SU-DHL-6 (cell line): ENCODE data around the gene UGT1A6.

Experiments
- H2AFZ ChIP-seq: fragments of 200-600 bp; sonication (generic); 2 replicates; pipeline ENCODE4 v1.6.1; 2014; ENCODE audit warnings: low read depth, mild to moderate bottlenecking, moderate library complexity, mixed read lengths, antibody characterized with exemption, low read length; ENCODE audit not compliant: severe bottlenecking
- H3F3A ChIP-seq: fragments of 200-600 bp; shearing (Covaris generic); 2 replicates; pipeline ENCODE4 v1.6.0; 2016; ENCODE audit warnings: antibody characterized with exemption, mild to moderate bottlenecking; ENCODE audit not compliant: insufficient read depth
- H3K27ac ChIP-seq: fragments of 200-600 bp; sonication (generic); 2 replicates; pipeline ENCODE4 v1.5.1; 2016; ENCODE audit warnings: low read depth, mild to moderate bottlenecking, low read length, moderate library complexity, mixed read lengths
- H3K27me3 ChIP-seq: fragments of 200-600 bp; sonication (generic), shearing (Covaris generic); 2 replicates; pipeline ENCODE4 v1.6.0; 2014; ENCODE audit warnings: mild to moderate bottlenecking, low read length
- H3K36me3 ChIP-seq: fragments of 200-600 bp; sonication (generic); 2 replicates; pipeline ENCODE4 v1.6.1; 2014; ENCODE audit warnings: mild to moderate bottlenecking, low read length, mixed read lengths
- H3K4me2 ChIP-seq: fragments of 300-600, 200-600 bp; shearing (Covaris generic), sonication (generic); 2 replicates; pipeline ENCODE4 v1.6.0; 2014; ENCODE audit warnings: low read length, low read depth, mild to moderate bottlenecking; ENCODE audit not compliant: poor library complexity, severe bottlenecking
- H3K4me3 ChIP-seq: fragments of 200-600 bp; sonication (generic); 2 replicates; pipeline ENCODE4 v1.5.1; 2014; ENCODE audit warnings: antibody characterized with exemption, low read length, mild to moderate bottlenecking, mixed read lengths; ENCODE audit not compliant: insufficient read depth, poor library complexity, severe bottlenecking
- H3K79me2 ChIP-seq: fragments of 200-600 bp; sonication (generic); 2 replicates; pipeline ENCODE4 v1.6.1; 2014; ENCODE audit warnings: mild to moderate bottlenecking, low read length, moderate library complexity; ENCODE audit not compliant: insufficient read depth
- H3K9ac ChIP-seq: fragments of 200-600 bp; sonication (generic); 2 replicates; pipeline ENCODE4 v1.7.0; 2014; ENCODE audit warnings: mild to moderate bottlenecking, low read length
- H3K9me2 ChIP-seq: fragments of 200-600 bp; sonication (generic); replicated peaks from 2 replicates; pipeline ENCODE4 v1.6.1; 2014; ENCODE audit warnings: low read length; ENCODE audit not compliant: insufficient read depth
- H3K9me3 ChIP-seq: fragments of 200-600 bp; sonication (generic); 2 replicates; pipeline ENCODE4 v1.6.1; 2014; ENCODE audit warnings: low read length, mixed read lengths; ENCODE audit not compliant: insufficient read depth
- H4K20me1 ChIP-seq: fragments of 200-600 bp; sonication (generic); 2 replicates; pipeline ENCODE4 v1.6.1; 2014; ENCODE audit warnings: low read depth, mild to moderate bottlenecking, antibody characterized with exemption, low read length, moderate library complexity, mixed read lengths
- CTCF ChIP-seq: fragments of 200-600 bp; sonication (generic); IDR thresholded peaks from one replicate; pipeline ENCODE4 v1.5.1; 2017; ENCODE audit warnings: antibody characterized with exemption, mild to moderate bottlenecking, low read length, moderate library complexity; ENCODE audit not compliant: insufficient read depth, poor library complexity, severe bottlenecking
- EZH2phosphoT487 ChIP-seq: fragments of 200-600 bp; sonication (generic), shearing (Covaris generic); conservative IDR thresholded peaks from 2 replicates; pipeline ENCODE4 v1.6.1; 2018; ENCODE audit warnings: mild to moderate bottlenecking, antibody characterized with exemption, low read length, moderate library complexity, mixed read lengths

The UGT1A6 gene

GRCh38 chr2:233799716-233800115 lies 107.0 kb downstream of the UGT1A6 start:
- Histone ChIP-seq H3F3A (no peaks in the 10 kb centered on the region), H3K4me2 (no peak overlapping the region), H3K36me3 (no peaks in the 10 kb centered on the region)

GRCh38 chr2:233800208-233800607 lies 107.5 kb downstream of the UGT1A6 start:
- H3K4me2 ChIP-seq, result no peak overlapping the region
- no peak overlapping the region for H3K9ac ChIP-seq
- no peaks in the 10 kb centered on the region for H3K9me3 ChIP-seq
- no peak for TF ChIP-seq EZH2phosphoT487
- no peak for TF ChIP-seq CTCF
- no peaks in the 10 kb centered on the region for H3K27me3 ChIP-seq
- H3K4me3 ChIP-seq, result no peak overlapping the region
- H3F3A ChIP-seq, result no peaks in the 10 kb centered on the region
- no peaks in the 10 kb centered on the region for H3K36me3 ChIP-seq
- no peak overlapping the region for H2AFZ ChIP-seq
- no peaks in the 10 kb centered on the region for H3K79me2 ChIP-seq
- no peaks in the 10 kb centered on the region for H3K9me2 ChIP-seq
- no peak overlapping the region for H3K27ac ChIP-seq
- no peaks in the 10 kb centered on the region for H4K20me1 ChIP-seq

More at GRCh38 chr2:233799716-233800115, 107.0 kb downstream of the UGT1A6 start:
- TF ChIP-seq CTCF (no peak), EZH2phosphoT487 (no peak)
- H3K9me3 ChIP-seq, result no peaks in the 10 kb centered on the region
- H4K20me1 ChIP-seq, result no peaks in the 10 kb centered on the region
- no peak overlapping the region for H2AFZ ChIP-seq
- H3K4me3 ChIP-seq, result no peak overlapping the region
- H3K27me3 ChIP-seq, result no peaks in the 10 kb centered on the region
- no peaks in the 10 kb centered on the region for H3K9me2 ChIP-seq
- H3K27ac ChIP-seq, result no peak overlapping the region
- no peaks in the 10 kb centered on the region for H3K79me2 ChIP-seq
- no peak overlapping the region for H3K9ac ChIP-seq

GRCh38 chr2:233801357-233802131 lies 108.9 kb downstream of the UGT1A6 start:
- no peak overlapping the region for H3K4me3 ChIP-seq
- no peaks in the 10 kb centered on the region for H4K20me1 ChIP-seq
- no peak overlapping the region for H3K27ac ChIP-seq
- H2AFZ ChIP-seq, result no peak overlapping the region
- no peaks in the 10 kb centered on the region for H3K79me2 ChIP-seq
- H3F3A ChIP-seq, result no peaks in the 10 kb centered on the region
- no peak overlapping the region for H3K9ac ChIP-seq
- no peaks in the 10 kb centered on the region for H3K27me3 ChIP-seq
- TF ChIP-seq CTCF (no peak), EZH2phosphoT487 (no peak)
- H3K9me3 ChIP-seq, result no peaks in the 10 kb centered on the region
- no peaks in the 10 kb centered on the region for H3K36me3 ChIP-seq
- H3K4me2 ChIP-seq, result no peak overlapping the region
- no peaks in the 10 kb centered on the region for H3K9me2 ChIP-seq
